ENCODE data around the gene PUM2.

DNA sequence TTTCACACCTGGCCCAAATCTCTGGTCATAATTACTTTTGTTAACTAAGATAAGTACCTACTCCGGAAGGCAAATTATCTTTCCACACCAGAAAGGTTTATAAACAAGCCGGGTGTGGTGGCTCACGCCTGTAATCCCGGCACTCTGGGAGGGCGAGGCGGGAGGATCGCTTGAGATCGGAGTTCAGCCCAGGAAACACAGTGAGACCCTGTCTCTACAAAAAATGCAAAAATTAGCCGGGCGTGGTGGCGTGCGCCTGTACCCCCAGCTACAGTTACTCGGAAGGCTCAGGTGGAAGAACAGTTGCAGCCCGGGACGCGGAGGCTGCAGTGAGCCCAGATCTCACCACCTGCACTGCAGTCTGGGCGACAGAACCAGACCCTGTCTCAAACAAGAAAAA lies 2.1 kb downstream of the PUM2 start:
- TF ChIP-seq POLR2A (IDR thresholded peaks at IDR 0.05) (no peak), POLR2AphosphoS5 (IDR thresholded peaks at IDR 0.05) (no peak), EP300 (IDR thresholded peaks at IDR 0.05) (no peak)
- TF ChIP-seq, protein P1, sequence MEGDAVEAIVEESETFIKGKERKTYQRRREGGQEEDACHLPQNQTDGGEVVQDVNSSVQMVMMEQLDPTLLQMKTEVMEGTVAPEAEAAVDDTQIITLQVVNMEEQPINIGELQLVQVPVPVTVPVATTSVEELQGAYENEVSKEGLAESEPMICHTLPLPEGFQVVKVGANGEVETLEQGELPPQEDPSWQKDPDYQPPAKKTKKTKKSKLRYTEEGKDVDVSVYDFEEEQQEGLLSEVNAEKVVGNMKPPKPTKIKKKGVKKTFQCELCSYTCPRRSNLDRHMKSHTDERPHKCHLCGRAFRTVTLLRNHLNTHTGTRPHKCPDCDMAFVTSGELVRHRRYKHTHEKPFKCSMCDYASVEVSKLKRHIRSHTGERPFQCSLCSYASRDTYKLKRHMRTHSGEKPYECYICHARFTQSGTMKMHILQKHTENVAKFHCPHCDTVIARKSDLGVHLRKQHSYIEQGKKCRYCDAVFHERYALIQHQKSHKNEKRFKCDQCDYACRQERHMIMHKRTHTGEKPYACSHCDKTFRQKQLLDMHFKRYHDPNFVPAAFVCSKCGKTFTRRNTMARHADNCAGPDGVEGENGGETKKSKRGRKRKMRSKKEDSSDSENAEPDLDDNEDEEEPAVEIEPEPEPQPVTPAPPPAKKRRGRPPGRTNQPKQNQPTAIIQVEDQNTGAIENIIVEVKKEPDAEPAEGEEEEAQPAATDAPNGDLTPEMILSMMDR (IDR thresholded peaks at IDR 0.05): no peak
